Stimulated activated naive B cell treated with anti-CD40 and anti-IgM and Interleukin-4, amounts not matched to agents 10 μg/mL and 1 μg/mL and 100 μg/mL, for 72 hours (primary cell): ENCODE results near the gene KRT13.

ENCODE experiments used
- ATAC-seq, 2 donors: fragments of 150-1000 bp; cut with Tn5 transposase; replicated peaks; 2 replicates each; pipeline ENCODE4 v1.10.0; 2021; ENCODE audit warnings: moderate library complexity in 1 of 2
- DNase-seq: peaks from one replicate; pipeline ENCODE4 v3.0.0; 2021
- H3K27ac Mint-ChIP-seq: one replicate; pipeline ENCODE4 v1.8.0; 2022; ENCODE audit warnings: mild to moderate bottlenecking, mixed read lengths
- H3K27me3 Mint-ChIP-seq, 2 donors: one replicate each; pipeline ENCODE4 v1.8.0; 2022; ENCODE audit warnings: mixed read lengths in 2 of 2
- H3K36me3 Mint-ChIP-seq, 2 donors: one replicate each; pipeline ENCODE4 v1.8.0; 2022; ENCODE audit warnings: mixed read lengths in 2 of 2, mild to moderate bottlenecking in 1 of 2
- H3K4me1 Mint-ChIP-seq, 2 donors: one replicate each; pipeline ENCODE4 v1.8.0; 2022; ENCODE audit warnings: mixed read lengths in 2 of 2, mild to moderate bottlenecking in 1 of 2
- H3K4me3 Mint-ChIP-seq, 2 donors: one replicate each; pipeline ENCODE4 v1.8.0; 2022; ENCODE audit warnings: mild to moderate bottlenecking in 2 of 2, mixed read lengths in 2 of 2, moderate library complexity in 1 of 2
- H3K9me3 Mint-ChIP-seq, 2 donors: one replicate each; pipeline ENCODE4 v1.8.0; 2022; ENCODE audit warnings: mixed read lengths in 2 of 2, mild to moderate bottlenecking in 1 of 2

The KRT13 gene

GRCh38 chr17:41466988-41467387 is 38.4 kb downstream of the KRT13 start, which contains the start of gene KRT32:
Gene KRT32, minus strand, starts transcription at chr17:41467386. Its CDS starts 61 bp downstream, at chr17:41467325.
- ATAC-seq (no peak), DNase-seq (no peak)
- Mint-ChIP-seq H3K4me3 (no peak within 1 kb of the TSS), H3K9me3 (peaks cover 0 to 7% of the 10 kb centered on the region in 2 donors), H3K4me1 (no peaks in the 10 kb centered on the region), H3K36me3 (no peaks in the 10 kb centered on the region), H3K27ac (no peak within 1 kb of the TSS), H3K27me3 (peaks cover 31 to 33% of the 10 kb centered on the region in 2 donors)

GRCh38 chr17:41464682-41465081 is 40.7 kb downstream of the KRT13 start:
- Mint-ChIP-seq H3K27ac (no peak overlapping the region), H3K27me3 (peaks cover 31 to 35% of the 10 kb centered on the region in 2 donors), H3K4me1 (no peaks in the 10 kb centered on the region), H3K4me3 (no peak overlapping the region), H3K9me3 (peaks cover 0 to 7% of the 10 kb centered on the region in 2 donors), H3K36me3 (no peaks in the 10 kb centered on the region)
- ATAC-seq, result no peak
- no peak for DNase-seq

- Mint-ChIP-seq H3K27me3 (peaks cover 26 to 34% of the 10 kb centered on the region in 2 donors), H3K36me3 (no peaks in the 10 kb centered on the region), H3K4me3 (no peak overlapping the region), H3K4me1 (no peaks in the 10 kb centered on the region), H3K9me3 (peaks cover 0 to 5% of the 10 kb centered on the region in 2 donors), H3K27ac (no peak overlapping the region)
- no peak for DNase-seq
- no peak for ATAC-seq
Observed at GRCh38 chr17:41464173-41464572, 41.2 kb downstream of the KRT13 start.

DNA sequence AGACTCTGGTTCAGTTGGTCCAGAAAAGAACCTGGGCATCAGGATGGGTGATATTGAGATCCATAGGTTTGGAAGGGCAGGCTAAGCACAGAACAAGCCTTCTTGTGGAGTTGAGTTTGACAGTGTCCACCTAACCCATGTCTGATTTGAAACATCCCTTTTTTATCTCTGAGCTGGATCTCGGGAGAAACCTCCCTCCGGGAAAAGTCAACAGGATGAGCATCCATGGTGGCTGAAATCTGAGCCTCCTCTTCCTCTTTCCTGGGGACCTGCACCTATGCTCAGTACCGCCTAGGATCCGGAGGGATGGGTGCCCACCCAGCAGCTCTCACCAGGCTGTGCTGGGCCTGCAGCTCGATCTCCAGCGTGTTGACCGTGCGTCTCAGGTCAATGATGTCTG is 41.7 kb downstream of the KRT13 start:
- H3K27ac Mint-ChIP-seq, result no peak overlapping the region
- peaks cover 27 to 34% of the 10 kb centered on the region in 2 donors for H3K27me3 Mint-ChIP-seq
- DNase-seq, result no peak
- H3K4me3 Mint-ChIP-seq, result no peak overlapping the region
- no peaks in the 10 kb centered on the region for H3K4me1 Mint-ChIP-seq
- ATAC-seq, result no peak
- peaks cover 0 to 5% of the 10 kb centered on the region in 2 donors for H3K9me3 Mint-ChIP-seq
- no peaks in the 10 kb centered on the region for H3K36me3 Mint-ChIP-seq

- no peaks in the 10 kb centered on the region for H3K36me3 Mint-ChIP-seq
- DNase-seq (no peak), ATAC-seq (no peak)
- peaks cover 0 to 2% of the 10 kb centered on the region in 2 donors for H3K9me3 Mint-ChIP-seq
- H3K4me1 Mint-ChIP-seq, result no peaks in the 10 kb centered on the region
- H3K27ac Mint-ChIP-seq, result no peak overlapping the region
- peaks cover 23 to 40% of the 10 kb centered on the region in 2 donors for H3K27me3 Mint-ChIP-seq
- H3K4me3 Mint-ChIP-seq, result no peak overlapping the region
Observed at GRCh38 chr17:41462705-41463104, 42.7 kb downstream of the KRT13 start.

DNA sequence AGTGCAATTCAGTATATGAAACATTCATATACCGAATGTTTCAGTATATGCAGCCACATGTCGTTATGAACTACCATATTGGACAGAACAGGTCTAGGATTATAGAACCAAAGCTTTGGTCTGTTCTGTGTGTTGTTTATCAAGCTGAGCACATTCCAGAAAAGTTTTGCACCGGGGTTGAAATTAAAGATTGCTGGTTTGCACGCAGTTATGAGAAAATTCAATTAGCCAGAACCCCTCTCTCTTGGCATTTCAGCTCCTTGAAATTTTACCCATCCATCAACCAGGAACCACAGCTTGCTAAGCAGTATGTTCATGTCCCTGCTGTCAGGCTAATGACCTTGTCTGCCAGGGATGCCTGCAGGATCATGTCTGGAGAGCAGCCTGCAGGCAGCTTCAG is 47.7 kb downstream of the KRT13 start:
- no peak for ATAC-seq
- H3K36me3 Mint-ChIP-seq, result no peaks in the 10 kb centered on the region
- no peak for DNase-seq
- no peak overlapping the region for H3K27ac Mint-ChIP-seq
- no peaks in the 10 kb centered on the region for H3K9me3 Mint-ChIP-seq
- no peak overlapping the region for H3K4me3 Mint-ChIP-seq
- H3K4me1 Mint-ChIP-seq, result no peaks in the 10 kb centered on the region
- peaks cover 28 to 37% of the 10 kb centered on the region in 2 donors for H3K27me3 Mint-ChIP-seq

- Mint-ChIP-seq H3K4me1 (no peaks in the 10 kb centered on the region), H3K27ac (no peak overlapping the region), H3K36me3 (no peaks in the 10 kb centered on the region), H3K9me3 (no peaks in the 10 kb centered on the region), H3K27me3 (peaks cover 36 to 37% of the 10 kb centered on the region in 2 donors), H3K4me3 (no peak overlapping the region)
- no peak for DNase-seq
- ATAC-seq, result no peak
Observed at GRCh38 chr17:41456204-41456603, 49.2 kb downstream of the KRT13 start.

- H3K27ac Mint-ChIP-seq, result no peak overlapping the region
- no peak for ATAC-seq
- H3K36me3 Mint-ChIP-seq, result no peaks in the 10 kb centered on the region
- no peak for DNase-seq
- H3K27me3 Mint-ChIP-seq, result peaks cover 39 to 44% of the 10 kb centered on the region in 2 donors
- H3K9me3 Mint-ChIP-seq, result no peaks in the 10 kb centered on the region
- H3K4me1 Mint-ChIP-seq, result no peaks in the 10 kb centered on the region
- H3K4me3 Mint-ChIP-seq, result no peak overlapping the region
Observed at GRCh38 chr17:41455236-41455635, 50.2 kb downstream of the KRT13 start.

DNA sequence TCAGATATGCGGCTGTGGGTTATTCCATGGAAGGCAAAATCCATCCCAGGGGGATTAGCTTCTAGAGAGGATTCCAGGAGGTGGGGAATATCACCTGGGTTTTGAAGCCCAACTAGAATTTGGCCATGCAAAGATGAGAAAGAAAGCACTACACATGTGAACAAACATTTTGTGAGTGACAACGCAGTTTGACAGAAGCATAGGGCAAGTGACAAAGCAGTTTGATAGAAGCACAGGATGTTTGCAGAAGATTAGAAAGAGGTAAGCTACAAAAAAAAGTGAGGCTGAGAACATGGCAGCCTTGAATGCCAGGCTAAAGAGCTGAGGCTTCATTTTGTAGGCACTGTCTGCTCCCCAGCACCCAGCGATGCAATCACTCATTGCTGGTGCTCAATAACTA is 52.3 kb downstream of the KRT13 start:
- no peaks in the 10 kb centered on the region for H3K9me3 Mint-ChIP-seq
- ATAC-seq (no peak), DNase-seq (no peak)
- no peak overlapping the region for H3K4me3 Mint-ChIP-seq
- H3K36me3 Mint-ChIP-seq, result no peaks in the 10 kb centered on the region
- no peaks in the 10 kb centered on the region for H3K4me1 Mint-ChIP-seq
- peaks cover 43 to 44% of the 10 kb centered on the region in 2 donors for H3K27me3 Mint-ChIP-seq
- H3K27ac Mint-ChIP-seq, result no peak overlapping the region

DNA sequence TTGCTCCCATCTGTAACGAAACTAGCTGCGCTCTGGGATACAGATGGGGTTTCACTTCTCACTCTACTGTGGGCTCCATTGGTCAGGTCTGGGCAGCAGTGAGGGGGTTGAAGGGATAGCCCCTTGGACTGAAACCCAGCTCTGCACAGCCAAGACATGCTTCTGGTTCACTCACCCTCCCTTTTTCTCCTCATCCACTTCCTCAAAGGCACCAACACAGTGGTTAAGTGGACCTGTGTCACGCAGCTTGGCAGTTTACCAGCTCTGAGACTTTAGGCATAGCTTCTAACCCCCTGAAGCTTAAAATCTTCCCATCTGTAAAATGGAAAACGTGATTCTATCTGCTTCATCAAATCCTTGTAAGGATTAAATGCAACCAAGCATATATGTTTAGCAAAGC is 53.1 kb downstream of the KRT13 start:
- Mint-ChIP-seq H3K27me3 (peaks cover 43% of the 10 kb centered on the region in 2 donors), H3K4me3 (no peak overlapping the region), H3K9me3 (no peaks in the 10 kb centered on the region), H3K27ac (no peak overlapping the region), H3K4me1 (no peaks in the 10 kb centered on the region), H3K36me3 (no peaks in the 10 kb centered on the region)
- ATAC-seq (peak; percentile 31 to 71), DNase-seq (no peak)

- Mint-ChIP-seq H3K4me1 (no peaks in the 10 kb centered on the region), H3K27me3 (peaks cover 39 to 43% of the 10 kb centered on the region in 2 donors), H3K9me3 (no peaks in the 10 kb centered on the region), H3K4me3 (no peak overlapping the region), H3K36me3 (no peaks in the 10 kb centered on the region), H3K27ac (no peak overlapping the region)
- ATAC-seq, result no peak
- DNase-seq, result no peak
Observed at GRCh38 chr17:41451154-41451728, 54.2 kb downstream of the KRT13 start.
